ENCODE data around the gene PREB.

The PREB gene

DNA sequence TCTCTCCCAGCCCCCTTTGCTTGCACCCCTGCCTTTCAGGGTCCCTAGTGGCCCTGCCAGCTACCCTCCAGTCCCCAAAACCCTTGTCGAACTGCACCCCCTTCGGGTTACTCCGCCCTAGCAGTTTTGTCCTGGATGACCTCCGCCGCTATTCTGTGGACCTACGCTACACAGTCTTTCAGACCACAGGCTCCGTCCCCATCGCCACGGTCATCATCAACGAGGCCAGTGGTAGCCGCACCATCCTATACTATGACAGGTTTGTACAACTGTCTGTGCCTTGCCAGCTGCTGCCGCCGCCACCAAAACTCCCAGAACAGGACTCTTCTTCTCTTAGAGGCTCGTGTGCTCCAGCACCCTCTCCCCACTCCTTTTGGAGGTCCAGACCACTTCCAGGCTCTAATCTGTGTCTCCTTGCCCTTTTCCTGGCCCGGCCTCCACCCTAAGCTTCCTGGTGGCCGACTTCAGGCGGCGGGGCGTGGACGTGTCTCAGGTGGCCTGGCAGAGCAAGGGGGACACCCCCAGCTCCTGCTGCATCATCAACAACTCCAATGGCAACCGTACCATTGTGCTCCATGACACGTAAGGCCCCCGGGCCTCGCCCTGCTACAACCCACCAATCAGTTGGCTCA lies 40.0 kb downstream of the PREB start:
- ATAC-seq: no peak

DNA sequence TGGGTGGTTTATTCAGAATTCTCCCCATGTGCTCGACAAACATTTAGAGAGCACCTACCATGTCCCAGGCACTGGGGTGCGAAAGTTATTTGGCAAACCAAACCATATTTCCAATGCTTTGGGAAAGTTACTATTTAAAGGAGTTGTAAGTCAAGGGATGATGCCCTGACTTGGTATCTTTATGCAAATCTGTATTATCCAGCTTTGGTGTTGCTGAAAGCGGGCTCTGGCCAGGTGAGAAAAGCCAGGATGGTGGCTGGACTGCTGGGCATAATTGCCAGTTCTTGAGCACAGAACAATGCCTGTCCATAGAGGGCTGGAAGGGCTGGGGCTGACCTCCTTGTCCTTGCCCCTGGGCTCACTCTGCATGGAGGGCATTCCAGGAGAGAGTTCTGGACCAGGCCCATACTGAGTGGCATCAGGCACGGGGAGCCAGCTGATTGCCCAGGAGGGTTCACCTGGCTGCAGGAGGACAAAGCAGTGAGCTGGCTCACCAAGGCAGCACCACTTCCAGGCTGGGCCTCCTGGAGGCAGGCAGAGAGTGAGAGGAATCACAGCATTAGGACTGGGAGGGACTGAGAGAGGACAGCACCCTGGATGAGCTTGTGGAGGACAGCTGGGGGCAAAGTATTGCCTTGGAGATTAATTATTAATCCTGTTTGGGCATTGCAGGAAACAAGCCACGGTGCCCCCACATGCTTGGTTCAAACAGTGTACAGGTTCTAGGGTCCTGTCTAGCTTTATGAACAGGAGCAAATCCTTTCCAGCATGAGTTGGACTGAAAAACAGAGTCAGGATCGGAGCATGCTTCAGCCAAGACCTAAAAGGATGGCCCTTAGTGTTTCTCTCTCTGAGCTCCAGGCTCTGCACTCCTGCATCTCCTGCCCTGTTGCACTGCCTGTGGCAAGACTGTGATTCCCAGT lies 40.7 kb downstream of the PREB start:
- no peak for ATAC-seq

DNA sequence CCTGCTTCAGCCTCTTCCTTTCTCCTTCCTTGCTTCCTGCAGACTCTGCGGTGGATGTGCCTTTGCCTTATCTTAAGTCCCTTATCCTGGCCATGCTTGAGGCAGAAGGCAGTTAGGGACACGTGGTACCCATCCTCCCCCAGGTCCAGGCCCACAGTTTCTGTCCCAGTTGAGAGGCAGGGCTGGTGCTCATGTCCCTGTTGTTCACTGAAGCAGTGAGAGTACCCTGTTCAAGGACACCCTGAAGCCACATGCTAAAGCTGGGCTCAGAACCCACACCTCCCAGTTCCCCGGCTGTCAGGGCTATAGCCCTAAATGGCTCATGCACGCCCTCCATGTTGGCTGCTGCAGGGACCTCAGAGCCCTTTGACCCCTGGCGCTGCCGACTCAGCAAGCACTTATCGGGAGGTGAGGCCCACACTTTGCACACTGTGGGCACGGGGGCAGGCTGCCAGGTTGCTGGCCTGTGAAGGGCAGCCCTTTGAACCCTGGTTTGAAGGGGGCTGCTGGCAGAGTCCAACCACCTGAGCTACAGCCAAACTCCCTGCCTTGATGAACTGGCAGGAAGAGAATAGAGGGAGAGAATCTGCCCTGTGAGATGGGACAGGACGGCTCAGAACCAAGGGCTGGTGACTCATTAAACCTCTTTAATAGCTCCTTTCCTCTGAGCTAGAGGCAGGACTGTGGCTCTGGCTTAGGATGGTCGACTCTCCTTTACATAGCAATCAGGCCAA lies 41.6 kb downstream of the PREB start:
- ATAC-seq: no peak

DNA sequence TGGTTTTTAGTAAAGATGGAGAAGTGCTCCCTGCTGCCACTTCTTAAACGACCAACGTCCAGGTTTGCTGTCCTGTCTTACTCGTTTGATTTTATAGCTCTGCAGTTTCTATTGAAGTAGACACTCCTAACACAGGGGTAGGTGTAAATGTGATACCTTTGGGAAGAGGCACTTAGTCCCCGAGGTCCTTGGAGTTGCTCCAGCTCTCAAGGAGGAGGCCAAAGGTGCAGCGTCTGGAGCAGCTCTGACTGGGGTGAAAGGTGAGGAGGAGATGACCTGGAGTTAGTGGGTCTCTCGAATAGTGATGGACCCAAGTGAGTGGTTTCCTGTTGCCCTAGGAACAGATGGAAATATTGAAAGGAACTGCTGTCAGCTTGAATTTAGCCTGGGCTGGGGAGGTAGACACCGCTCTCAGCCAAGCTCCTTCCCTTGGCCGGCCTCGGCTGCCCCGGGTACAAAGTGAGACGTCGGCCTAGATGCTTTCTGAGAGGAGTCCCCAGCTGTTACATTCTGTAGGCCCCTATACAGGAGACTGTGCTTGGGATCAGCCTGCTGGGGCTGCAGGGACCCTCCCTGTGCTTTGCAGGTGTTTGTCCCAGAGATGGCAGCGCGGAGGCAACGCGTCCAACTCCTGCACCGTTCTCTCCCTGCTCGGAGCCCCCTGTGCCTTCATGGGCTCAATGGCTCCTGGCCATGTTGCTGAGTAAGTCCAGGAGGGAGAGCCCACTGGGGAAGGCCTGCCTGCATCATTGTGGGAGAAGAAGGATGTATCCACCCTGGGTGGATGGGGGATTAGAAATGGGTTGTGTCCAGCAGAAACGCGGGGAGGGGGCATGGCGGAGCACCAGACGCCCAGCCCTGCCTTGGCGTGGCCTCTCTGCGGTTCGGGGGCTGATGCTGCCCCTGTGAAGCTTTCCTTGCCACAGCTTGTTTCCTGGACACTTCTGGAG lies 42.4 kb downstream of the PREB start:
- ATAC-seq: no peak

DNA sequence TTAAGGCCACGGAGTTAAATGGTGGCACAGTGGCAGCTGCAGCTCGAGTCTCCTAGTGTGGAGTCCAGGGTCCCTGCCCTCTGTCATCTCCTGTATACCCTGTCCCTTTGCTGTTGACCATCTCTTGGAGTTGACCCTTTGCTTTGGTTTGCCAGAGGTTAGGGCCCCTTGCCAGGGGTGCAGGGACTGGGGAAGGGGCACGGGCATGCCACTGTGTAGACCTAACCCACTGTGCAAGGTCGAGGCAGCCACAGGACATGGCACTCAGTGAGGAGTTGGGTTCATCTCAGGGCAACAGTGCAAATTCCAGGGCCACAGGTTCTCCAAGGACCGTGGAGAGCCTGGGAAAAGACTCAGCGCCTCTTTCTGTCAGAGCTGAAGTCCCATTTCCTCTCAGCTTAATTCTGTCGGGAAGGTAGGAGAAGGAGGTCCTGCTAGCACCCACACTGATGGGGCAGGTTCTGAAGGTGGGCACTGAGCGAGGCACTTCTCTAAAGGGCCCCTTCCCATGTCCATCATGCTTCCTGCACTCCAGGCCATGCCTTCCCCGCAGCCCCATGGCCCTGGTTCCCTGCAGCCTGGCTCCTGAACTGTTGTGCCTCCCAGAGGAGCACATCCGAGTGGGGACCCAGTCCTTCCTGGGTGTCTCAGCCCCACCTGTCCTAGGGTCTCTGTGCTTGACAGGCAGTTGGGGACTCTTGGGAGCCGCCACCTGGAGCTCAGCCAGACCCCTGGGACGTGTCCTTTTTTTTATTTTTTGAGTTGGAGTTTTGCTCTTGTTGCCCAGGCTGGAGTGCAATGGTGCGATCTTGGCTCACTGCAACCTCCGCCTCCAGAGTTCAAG lies 45.1 kb downstream of the PREB start:
- ATAC-seq: no peak

DNA sequence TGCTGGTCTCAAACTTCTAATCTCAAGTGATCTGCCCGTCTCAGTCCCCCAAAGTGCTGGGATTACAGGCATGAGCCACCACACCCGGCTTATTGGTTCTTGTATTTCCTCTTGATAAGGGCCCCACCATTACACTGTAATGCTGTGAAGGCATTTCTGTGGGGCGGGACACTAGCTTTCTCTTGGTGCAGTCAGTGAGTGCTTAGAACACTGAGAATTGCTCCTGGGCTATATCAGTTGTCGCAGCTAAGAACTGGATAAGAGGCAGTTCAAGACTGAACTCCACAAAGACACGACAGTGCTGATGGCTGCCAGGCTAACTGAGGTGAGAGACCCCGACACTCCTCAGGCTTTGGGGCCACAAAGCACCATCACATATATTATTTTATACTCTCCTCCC lies 45.8 kb downstream of the PREB start:
- no peak for ATAC-seq

DNA sequence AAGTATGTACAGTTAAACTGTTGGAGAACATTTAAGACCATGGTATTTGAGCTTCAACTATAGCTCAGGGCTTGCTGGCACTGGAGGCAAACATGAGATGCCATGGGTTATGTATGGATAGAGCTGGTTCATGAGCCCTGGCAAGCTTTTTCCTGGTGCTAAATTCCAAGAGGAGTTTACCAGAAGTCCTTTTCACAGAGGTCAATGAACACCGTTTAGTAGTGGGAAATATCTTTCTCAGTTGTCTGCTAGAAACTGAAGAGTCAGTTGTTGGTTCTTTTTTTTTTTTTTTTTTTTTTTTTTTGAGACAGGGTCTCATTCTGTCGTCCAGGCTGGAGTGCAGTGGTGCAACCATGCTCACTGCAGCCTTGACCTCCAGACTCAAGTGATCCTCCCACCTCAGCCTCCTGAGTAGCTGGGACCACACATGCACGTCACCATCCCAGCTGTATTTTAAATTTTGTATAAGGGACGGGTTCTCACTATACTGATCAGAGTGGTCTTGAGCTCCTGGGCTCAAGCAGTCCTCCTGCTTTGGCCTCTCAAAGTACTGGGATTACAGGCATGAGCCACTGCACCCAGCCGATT lies 46.5 kb downstream of the PREB start:
- ATAC-seq: no peak

DNA sequence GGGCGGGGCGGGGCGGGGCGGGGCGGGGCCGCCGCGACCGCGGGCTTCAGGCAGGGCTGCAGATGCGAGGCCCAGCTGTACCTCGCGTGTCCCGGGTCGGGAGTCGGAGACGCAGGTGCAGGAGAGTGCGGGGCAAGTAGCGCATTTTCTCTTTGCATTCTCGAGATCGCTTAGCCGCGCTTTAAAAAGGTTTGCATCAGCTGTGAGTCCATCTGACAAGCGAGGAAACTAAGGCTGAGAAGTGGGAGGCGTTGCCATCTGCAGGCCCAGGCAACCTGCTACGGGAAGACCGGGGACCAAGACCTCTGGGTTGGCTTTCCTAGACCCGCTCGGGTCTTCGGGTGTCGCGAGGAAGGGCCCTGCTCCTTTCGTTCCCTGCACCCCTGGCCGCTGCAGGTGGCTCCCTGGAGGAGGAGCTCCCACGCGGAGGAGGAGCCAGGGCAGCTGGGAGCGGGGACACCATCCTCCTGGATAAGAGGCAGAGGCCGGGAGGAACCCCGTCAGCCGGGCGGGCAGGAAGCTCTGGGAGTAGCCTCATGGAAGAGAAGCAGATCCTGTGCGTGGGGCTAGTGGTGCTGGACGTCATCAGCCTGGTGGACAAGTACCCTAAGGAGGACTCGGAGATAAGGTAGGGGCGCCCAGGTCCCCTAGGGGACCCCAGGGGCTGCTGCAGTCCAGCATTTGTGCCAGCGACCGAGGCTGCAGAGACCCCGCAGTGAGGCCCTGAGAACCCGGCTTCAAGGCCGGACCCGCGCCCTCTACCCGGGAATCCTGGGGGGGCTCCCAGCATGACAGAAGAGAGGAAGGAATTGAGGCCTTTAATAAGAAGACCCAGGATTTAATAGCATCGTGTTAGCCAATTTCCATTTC lies 47.5 kb downstream of the PREB start, which contains the start of gene KHK:
KHK (plus strand) TSS at position 49 of the 870 bp plus-strand sequence; CDS start at position 537, 488 bp downstream.
- peak in 1 of 2 donors; percentile 0 for ATAC-seq

DNA sequence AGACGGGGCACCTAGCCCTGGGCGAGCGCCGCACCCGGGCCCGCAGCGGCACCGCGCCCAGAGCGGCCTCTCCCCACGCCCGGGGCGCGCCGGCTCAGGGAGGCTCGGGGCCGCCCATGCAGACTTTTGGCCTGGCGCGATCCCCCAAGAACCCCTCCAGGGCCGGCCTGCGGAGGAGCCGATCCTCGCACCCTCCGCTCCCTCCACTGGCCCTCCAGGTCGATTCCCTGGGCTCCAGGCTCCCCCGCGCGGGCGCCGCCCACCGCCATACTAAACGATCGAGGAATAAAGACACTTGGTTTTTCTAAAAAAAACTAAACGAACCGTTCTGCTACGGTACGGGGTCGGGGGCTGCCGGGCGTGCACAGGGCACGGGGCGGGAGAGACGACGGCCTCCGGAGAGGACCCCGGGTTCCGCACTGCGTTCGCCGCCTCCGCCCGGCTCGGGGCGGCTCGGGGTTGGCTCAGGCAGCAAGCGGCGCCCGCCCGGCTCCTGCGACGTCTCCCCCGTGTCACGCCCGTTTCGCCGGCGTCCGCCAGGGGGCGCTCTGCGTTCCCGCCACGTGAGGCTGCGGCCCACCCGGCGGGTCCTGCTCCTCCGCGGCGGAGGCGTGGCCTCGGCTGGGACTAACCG lies 48.2 kb downstream of the PREB start:
- ATAC-seq: peak; percentile 93 to 94

DNA sequence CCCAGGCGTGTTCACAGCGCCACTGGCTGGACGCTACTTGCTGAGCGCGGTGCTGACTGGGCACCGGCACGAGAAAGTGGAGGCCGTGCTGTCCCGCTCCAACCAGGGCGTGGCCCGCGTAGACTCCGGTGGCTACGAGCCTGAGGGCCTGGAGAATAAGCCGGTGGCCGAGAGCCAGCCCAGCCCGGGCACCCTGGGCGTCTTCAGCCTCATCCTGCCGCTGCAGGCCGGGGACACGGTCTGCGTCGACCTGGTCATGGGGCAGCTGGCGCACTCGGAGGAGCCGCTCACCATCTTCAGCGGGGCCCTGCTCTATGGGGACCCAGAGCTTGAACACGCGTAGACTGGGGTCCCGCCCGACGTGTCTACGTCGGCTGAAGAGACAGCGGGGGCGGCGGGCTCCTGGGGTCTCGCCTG lies 48.8 kb downstream of the PREB start:
- ATAC-seq: peak in 1 of 2 donors; percentile 1

DNA sequence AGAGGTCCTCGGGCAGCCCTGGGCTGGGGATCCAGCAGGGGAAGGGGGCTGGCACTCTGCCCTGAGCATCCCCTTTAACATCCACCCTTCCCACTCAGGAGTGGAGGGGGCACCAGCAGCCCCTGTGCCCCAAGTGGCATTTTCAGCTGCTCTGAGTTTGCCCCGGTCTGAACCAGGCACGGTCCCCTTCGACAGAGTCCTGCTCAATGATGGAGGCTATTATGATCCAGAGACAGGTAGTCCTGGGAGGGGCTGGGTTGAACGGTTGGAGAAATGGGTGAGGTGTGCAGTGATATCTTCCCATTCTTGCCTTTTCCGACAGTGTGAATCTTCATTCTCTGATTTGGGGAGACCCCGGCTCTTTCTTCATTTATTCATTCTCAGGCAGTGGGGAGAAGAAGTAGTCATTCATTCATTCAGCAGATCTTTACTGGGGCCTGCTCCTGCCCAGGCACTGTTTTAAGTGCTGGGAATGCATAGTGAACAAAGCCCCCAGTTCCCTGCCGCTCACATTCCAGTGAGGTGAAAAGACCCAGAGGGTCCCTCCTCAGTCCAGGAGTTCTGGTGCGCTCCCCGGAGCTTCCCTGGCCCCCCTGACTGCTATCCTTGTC lies 49.3 kb downstream of the PREB start:
- ATAC-seq: no peak

DNA sequence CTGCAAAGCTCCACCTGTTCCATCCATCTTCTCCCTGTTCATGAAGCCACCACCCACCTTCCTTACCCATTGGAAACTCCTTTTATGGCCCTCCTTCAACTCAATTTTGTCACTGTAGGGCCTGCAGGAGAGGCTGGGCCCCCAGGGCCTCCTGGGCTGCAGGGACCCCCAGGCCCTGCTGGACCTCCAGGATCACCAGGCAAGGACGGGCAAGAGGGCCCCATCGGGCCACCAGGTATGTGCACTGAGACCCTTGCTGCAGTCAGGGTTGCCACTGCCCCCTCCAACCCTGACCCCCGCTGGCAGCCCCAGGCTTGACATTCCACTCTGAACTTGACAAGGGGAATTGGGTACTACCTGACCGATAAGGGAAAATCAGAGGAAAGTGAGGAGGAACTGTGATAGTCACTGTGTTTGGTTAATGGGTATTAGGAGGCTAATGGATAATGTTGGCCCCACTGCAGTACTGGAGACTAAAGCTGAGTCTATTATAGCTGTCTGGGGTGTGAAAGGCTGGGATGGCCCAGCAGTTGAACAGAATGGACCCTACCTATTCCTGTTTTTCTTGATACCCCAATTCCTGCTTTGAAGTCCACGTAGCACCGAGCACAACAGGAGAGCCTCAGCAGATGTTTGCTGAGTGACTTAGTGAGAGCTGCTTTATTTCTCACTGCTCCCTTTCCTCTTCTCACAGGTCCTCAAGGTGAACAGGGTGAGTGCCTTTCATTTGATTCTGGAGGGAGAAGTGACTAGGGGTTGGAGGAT lies 50.0 kb downstream of the PREB start:
- ATAC-seq: no peak

DNA sequence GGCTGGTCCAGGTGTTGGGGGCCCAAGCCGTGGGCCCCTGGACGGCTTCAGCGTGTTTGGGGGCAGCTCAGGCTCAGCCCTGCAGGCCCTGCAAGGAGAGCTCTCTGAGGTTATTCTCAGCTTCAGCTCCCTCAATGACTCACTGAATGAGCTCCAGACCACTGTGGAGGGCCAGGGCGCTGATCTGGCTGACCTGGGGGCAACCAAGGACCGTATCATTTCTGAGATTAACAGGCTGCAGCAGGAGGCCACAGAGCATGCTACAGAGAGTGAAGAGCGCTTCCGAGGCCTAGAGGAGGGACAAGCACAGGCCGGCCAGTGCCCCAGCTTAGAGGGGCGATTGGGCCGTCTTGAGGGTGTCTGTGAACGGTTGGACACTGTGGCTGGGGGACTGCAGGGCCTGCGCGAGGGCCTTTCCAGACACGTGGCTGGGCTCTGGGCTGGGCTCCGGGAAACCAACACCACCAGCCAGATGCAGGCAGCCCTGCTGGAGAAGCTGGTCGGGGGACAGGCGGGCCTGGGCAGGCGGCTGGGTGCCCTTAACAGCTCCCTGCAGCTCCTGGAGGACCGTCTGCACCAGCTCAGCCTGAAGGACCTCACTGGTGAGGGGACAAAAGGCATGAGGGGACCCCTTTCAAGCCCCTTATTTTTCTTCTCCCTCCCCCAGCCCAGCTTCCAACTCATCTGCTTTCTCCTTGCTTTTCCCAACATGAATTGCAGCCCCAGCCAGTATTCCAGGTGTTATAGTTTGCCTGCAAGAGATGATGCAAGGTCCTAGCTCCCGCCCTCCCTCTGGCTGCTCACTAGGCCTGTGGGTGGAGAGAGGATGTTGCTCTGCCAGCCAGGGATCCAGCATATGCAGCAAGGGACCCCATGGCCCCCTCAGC lies 50.8 kb downstream of the PREB start:
- ATAC-seq: no peak

DNA sequence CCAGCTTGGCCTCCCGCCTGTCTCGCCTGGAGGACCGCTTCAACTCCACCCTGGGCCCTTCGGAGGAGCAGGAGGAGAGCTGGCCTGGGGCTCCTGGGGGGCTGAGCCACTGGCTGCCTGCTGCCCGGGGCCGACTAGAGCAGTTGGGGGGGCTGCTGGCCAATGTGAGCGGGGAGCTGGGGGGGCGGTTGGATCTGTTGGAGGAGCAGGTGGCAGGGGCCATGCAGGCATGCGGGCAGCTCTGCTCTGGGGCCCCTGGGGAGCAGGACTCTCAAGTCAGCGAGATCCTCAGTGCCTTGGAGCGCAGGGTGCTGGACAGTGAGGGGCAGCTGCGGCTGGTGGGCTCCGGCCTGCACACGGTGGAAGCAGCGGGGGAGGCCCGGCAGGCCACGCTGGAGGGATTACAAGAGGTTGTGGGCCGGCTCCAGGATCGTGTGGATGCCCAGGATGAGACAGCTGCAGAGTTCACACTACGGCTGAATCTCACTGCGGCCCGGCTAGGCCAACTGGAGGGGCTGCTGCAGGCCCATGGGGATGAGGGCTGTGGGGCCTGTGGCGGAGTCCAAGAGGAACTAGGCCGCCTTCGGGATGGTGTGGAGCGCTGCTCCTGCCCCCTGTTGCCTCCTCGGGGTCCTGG lies 51.5 kb downstream of the PREB start:
- ATAC-seq: no peak

DNA sequence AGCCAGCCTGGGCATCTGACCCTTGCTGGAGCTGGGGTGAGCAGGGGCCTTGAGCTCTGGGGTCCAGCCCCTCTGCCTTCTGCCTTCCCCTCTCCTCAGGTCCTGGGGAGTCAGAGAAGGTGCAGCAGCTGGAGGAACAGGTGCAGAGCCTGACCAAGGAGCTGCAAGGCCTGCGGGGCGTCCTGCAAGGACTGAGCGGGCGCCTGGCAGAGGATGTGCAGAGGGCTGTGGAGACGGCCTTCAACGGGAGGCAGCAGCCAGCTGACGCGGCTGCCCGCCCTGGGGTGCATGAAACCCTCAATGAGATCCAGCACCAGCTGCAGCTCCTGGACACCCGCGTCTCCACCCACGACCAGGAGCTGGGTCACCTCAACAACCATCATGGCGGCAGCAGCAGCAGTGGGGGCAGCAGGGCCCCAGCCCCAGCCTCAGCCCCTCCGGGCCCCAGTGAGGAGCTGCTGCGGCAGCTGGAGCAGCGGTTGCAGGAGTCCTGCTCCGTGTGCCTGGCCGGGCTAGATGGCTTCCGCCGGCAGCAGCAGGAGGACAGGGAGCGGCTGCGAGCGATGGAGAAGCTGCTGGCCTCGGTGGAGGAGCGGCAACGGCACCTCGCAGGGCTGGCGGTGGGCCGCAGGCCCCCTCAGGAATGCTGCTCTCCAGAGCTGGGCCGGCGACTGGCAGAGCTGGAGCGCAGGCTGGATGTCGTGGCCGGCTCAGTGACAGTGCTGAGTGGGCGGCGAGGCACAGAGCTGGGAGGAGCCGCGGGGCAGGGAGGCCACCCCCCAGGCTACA lies 52.3 kb downstream of the PREB start:
- ATAC-seq: no peak
